Measurements from ENCODE around the gene LRP1-AS.
A peak's percentile ranks its signal among the peaks of the same experiment; 100 is the strongest.

Gene LRP1-AS

GRCh38 chr12:57148469-57149244, 1.2 kb upstream of the LRP1-AS start:
- H2AK5ac ChIP-seq (ENCODE audit: low read depth, low read length) = no peak overlapping the region
- no peak overlapping the region for H3K23ac ChIP-seq (ENCODE audit: low read depth, low read length, poor library complexity)
- H3K36me3 ChIP-seq (replicated peaks in 1 of 2; ENCODE audit: control insufficient read depth in 2 of 2, insufficient read depth in 2 of 2, low read length in 2 of 2) = peaks cover 33 to 96% of the 10 kb centered on the region in 2 donors
- no peak overlapping the region for H4K91ac ChIP-seq (ENCODE audit: low read depth, low read length, poor library complexity)
- no peak overlapping the region for H2BK120ac ChIP-seq (ENCODE audit: low read depth, low read length)
- no peak overlapping the region for H2BK5ac ChIP-seq (ENCODE audit: low read length)
- H3K4me3 ChIP-seq (ENCODE audit: low read length in 2 of 2) = no peak overlapping the region
- no peaks in the 10 kb centered on the region for H3K79me1 ChIP-seq (ENCODE audit: low read depth, low read length)
- no peak overlapping the region for H3K4ac ChIP-seq (ENCODE audit: low read length)
- no peaks in the 10 kb centered on the region for H3K27me3 ChIP-seq (ENCODE audit: control insufficient read depth in 3 of 3, insufficient read depth in 3 of 3, low read depth in 1 of 3, low read length in 3 of 3)
- no peak overlapping the region for H2BK12ac ChIP-seq (ENCODE audit: low read length)
- H3K27ac ChIP-seq (replicated peaks; ENCODE audit: low read length) = no peak overlapping the region
- no peak overlapping the region for H3K18ac ChIP-seq (ENCODE audit: low read length)
- no peaks in the 10 kb centered on the region for H3K9me3 ChIP-seq (replicated peaks in 1 of 2; ENCODE audit: control insufficient read depth in 2 of 2, insufficient read depth in 1 of 2, low read depth in 1 of 2, low read length in 2 of 2)
- H3K4me2 ChIP-seq (ENCODE audit: insufficient read depth, low read length, poor library complexity, severe bottlenecking) = no peak overlapping the region
- H4K8ac ChIP-seq (ENCODE audit: low read depth, low read length) = no peak overlapping the region
- no peak for DNase-seq (ENCODE audit: low spot score)
- H3K9ac ChIP-seq (ENCODE audit: low read depth, low read length, poor library complexity) = no peak overlapping the region
- no peak overlapping the region for H3K14ac ChIP-seq (ENCODE audit: low read length)
- H2BK15ac ChIP-seq (ENCODE audit: low read length) = no peak overlapping the region
- no peak overlapping the region for H2AFZ ChIP-seq (ENCODE audit: low read length)
- H3K4me1 ChIP-seq (ENCODE audit: control insufficient read depth in 2 of 2, insufficient read depth in 1 of 2, low read depth in 1 of 2, low read length in 2 of 2) = peaks cover 4 to 11% of the 10 kb centered on the region in 2 donors
- WGBS, 2 donors (ENCODE audit: extremely low coverage in 2 of 2, insufficient read length in 2 of 2, insufficient replicate concordance in 1 of 2) = 100% methylated on average over 1 of the region's 4 CpGs; no CpG with 5 or more reads in 1 of the 2 donors

DNA sequence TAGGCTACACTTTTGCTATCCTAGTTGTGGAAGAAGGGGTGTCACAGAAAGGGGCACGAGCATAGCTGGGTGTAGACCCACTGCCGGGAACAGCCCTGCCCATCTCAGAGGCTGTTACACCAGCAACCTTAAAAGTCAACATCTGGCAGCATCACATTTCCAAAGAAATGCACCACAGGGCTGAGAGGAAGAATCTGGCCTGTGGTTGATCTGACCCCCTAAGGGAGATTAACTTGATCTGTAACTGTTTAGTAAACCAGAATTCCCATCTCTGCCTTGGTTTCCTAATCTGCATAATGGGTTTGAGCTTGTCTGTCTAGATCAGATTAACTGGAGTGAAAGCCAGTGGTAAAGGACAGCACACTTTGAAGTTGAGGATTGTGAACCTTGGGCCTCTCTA, 1.3 kb downstream of the LRP1-AS start:
- no peaks in the 10 kb centered on the region for H3K9me3 ChIP-seq (replicated peaks in 1 of 2; ENCODE audit: control insufficient read depth in 2 of 2, insufficient read depth in 1 of 2, low read depth in 1 of 2, low read length in 2 of 2)
- H3K4ac ChIP-seq (ENCODE audit: low read length) = no peak overlapping the region
- H2BK5ac ChIP-seq (ENCODE audit: low read length) = no peak overlapping the region
- no peak overlapping the region for H2BK120ac ChIP-seq (ENCODE audit: low read depth, low read length)
- no peak overlapping the region for H3K4me3 ChIP-seq (ENCODE audit: low read length in 2 of 2)
- no peak overlapping the region for H3K14ac ChIP-seq (ENCODE audit: low read length)
- peaks cover 41 to 98% of the 10 kb centered on the region in 2 donors for H3K36me3 ChIP-seq (replicated peaks in 1 of 2; ENCODE audit: control insufficient read depth in 2 of 2, insufficient read depth in 2 of 2, low read length in 2 of 2)
- no peak overlapping the region for H2BK15ac ChIP-seq (ENCODE audit: low read length)
- no peak overlapping the region for H4K8ac ChIP-seq (ENCODE audit: low read depth, low read length)
- no peak overlapping the region for H2AK5ac ChIP-seq (ENCODE audit: low read depth, low read length)
- H3K4me2 ChIP-seq (ENCODE audit: insufficient read depth, low read length, poor library complexity, severe bottlenecking) = no peak overlapping the region
- peaks cover 3% of the 10 kb centered on the region for H3K79me1 ChIP-seq (ENCODE audit: low read depth, low read length)
- H3K27ac ChIP-seq (replicated peaks; ENCODE audit: low read length) = no peak overlapping the region
- DNase-seq (ENCODE audit: low spot score) = no peak
- peaks cover 4 to 16% of the 10 kb centered on the region in 2 donors for H3K4me1 ChIP-seq (ENCODE audit: control insufficient read depth in 2 of 2, insufficient read depth in 1 of 2, low read depth in 1 of 2, low read length in 2 of 2)
- H4K91ac ChIP-seq (ENCODE audit: low read depth, low read length, poor library complexity) = no peak overlapping the region
- H3K18ac ChIP-seq (ENCODE audit: low read length) = no peak overlapping the region
- H3K23ac ChIP-seq (ENCODE audit: low read depth, low read length, poor library complexity) = peak overlapping the region; percentile 43
- H3K9ac ChIP-seq (ENCODE audit: low read depth, low read length, poor library complexity) = no peak overlapping the region
- no peak overlapping the region for H2AFZ ChIP-seq (ENCODE audit: low read length)
- no CpG with 5 or more reads among the region's 2 CpGs for WGBS, 2 donors (ENCODE audit: extremely low coverage in 2 of 2, insufficient read length in 2 of 2, insufficient replicate concordance in 1 of 2)
- H3K27me3 ChIP-seq (ENCODE audit: control insufficient read depth in 3 of 3, insufficient read depth in 3 of 3, low read depth in 1 of 3, low read length in 3 of 3) = no peaks in the 10 kb centered on the region
- no peak overlapping the region for H2BK12ac ChIP-seq (ENCODE audit: low read length)

DNA sequence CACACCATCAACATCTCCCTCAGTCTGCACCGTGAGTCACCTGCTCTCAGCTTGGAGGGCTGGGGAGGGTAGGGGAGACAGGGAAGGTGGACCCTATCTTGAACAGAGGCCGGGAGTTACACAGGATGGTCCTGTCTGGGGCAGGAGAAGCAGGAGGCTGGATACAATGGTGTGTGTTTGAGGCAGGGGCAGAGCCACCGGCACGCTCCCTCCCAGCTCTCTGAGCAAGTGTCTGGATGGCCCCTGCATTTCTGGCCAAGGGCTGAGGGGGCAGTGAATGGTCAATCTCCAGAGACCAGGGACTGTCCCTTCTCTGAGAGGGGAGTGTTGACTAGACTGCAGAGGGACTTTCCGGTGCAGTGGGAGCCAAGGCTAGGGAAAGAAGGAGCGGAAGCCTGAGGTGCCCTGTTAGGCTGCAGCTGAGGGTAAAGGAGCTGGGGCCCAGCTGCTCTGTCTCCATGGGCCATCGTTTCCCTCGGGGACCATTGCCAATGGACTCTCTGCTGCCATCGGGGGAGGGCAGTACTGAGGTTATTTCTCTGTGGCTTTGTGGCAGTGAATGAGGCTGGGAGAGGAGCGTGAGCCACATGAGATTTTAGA, 1.9 kb downstream of the LRP1-AS start:
- no peak overlapping the region for H3K9ac ChIP-seq (ENCODE audit: low read depth, low read length, poor library complexity)
- H2AK5ac ChIP-seq (ENCODE audit: low read depth, low read length) = no peak overlapping the region
- no peak overlapping the region for H2AFZ ChIP-seq (ENCODE audit: low read length)
- peak overlapping the region; percentile 11 for H3K4ac ChIP-seq (ENCODE audit: low read length)
- peak overlapping the region; percentile 33 for H2BK5ac ChIP-seq (ENCODE audit: low read length)
- H4K91ac ChIP-seq (ENCODE audit: low read depth, low read length, poor library complexity) = no peak overlapping the region
- H3K79me1 ChIP-seq (ENCODE audit: low read depth, low read length) = peaks cover 4% of the 10 kb centered on the region
- peaks cover 43 to 96% of the 10 kb centered on the region in 2 donors for H3K36me3 ChIP-seq (replicated peaks in 1 of 2; ENCODE audit: control insufficient read depth in 2 of 2, insufficient read depth in 2 of 2, low read length in 2 of 2)
- H3K4me2 ChIP-seq (ENCODE audit: insufficient read depth, low read length, poor library complexity, severe bottlenecking) = no peak overlapping the region
- no peak overlapping the region for H2BK15ac ChIP-seq (ENCODE audit: low read length)
- H3K4me3 ChIP-seq (ENCODE audit: low read length in 2 of 2) = no peak overlapping the region
- peaks cover 4 to 16% of the 10 kb centered on the region in 2 donors for H3K4me1 ChIP-seq (ENCODE audit: control insufficient read depth in 2 of 2, insufficient read depth in 1 of 2, low read depth in 1 of 2, low read length in 2 of 2)
- H2BK120ac ChIP-seq (ENCODE audit: low read depth, low read length) = no peak overlapping the region
- no peak overlapping the region for H3K14ac ChIP-seq (ENCODE audit: low read length)
- H3K9me3 ChIP-seq (replicated peaks in 1 of 2; ENCODE audit: control insufficient read depth in 2 of 2, insufficient read depth in 1 of 2, low read depth in 1 of 2, low read length in 2 of 2) = no peaks in the 10 kb centered on the region
- peak overlapping the region; percentile 65 for H3K23ac ChIP-seq (ENCODE audit: low read depth, low read length, poor library complexity)
- DNase-seq (ENCODE audit: low spot score) = no peak
- WGBS, 2 donors (ENCODE audit: extremely low coverage in 2 of 2, insufficient read length in 2 of 2, insufficient replicate concordance in 1 of 2) = no CpG with 5 or more reads among the region's 10 CpGs
- no peak overlapping the region for H4K8ac ChIP-seq (ENCODE audit: low read depth, low read length)
- H3K27me3 ChIP-seq (ENCODE audit: control insufficient read depth in 3 of 3, insufficient read depth in 3 of 3, low read depth in 1 of 3, low read length in 3 of 3) = no peaks in the 10 kb centered on the region
- H2BK12ac ChIP-seq (ENCODE audit: low read length) = no peak overlapping the region
- no peak overlapping the region for H3K18ac ChIP-seq (ENCODE audit: low read length)
- H3K27ac ChIP-seq (replicated peaks; ENCODE audit: low read length) = no peak overlapping the region

- H4K8ac ChIP-seq (ENCODE audit: low read depth, low read length) = no peak overlapping the region
- H3K79me1 ChIP-seq (ENCODE audit: low read depth, low read length) = peaks cover 6% of the 10 kb centered on the region
- peaks cover 4 to 16% of the 10 kb centered on the region in 2 donors for H3K4me1 ChIP-seq (ENCODE audit: control insufficient read depth in 2 of 2, insufficient read depth in 1 of 2, low read depth in 1 of 2, low read length in 2 of 2)
- no peak overlapping the region for H3K27ac ChIP-seq (replicated peaks; ENCODE audit: low read length)
- no peak overlapping the region for H3K9ac ChIP-seq (ENCODE audit: low read depth, low read length, poor library complexity)
- H2BK120ac ChIP-seq (ENCODE audit: low read depth, low read length) = no peak overlapping the region
- DNase-seq (ENCODE audit: low spot score) = no peak
- no CpG with 5 or more reads among the region's 4 CpGs for WGBS, 2 donors (ENCODE audit: extremely low coverage in 2 of 2, insufficient read length in 2 of 2, insufficient replicate concordance in 1 of 2)
- H2AFZ ChIP-seq (ENCODE audit: low read length) = no peak overlapping the region
- no peak overlapping the region for H3K14ac ChIP-seq (ENCODE audit: low read length)
- H2AK5ac ChIP-seq (ENCODE audit: low read depth, low read length) = no peak overlapping the region
- H3K18ac ChIP-seq (ENCODE audit: low read length) = peak overlapping the region; percentile 35
- no peak overlapping the region for H2BK15ac ChIP-seq (ENCODE audit: low read length)
- no peak overlapping the region for H3K23ac ChIP-seq (ENCODE audit: low read depth, low read length, poor library complexity)
- no peaks in the 10 kb centered on the region for H3K27me3 ChIP-seq (ENCODE audit: control insufficient read depth in 3 of 3, insufficient read depth in 3 of 3, low read depth in 1 of 3, low read length in 3 of 3)
- peaks cover 49 to 98% of the 10 kb centered on the region in 2 donors for H3K36me3 ChIP-seq (replicated peaks in 1 of 2; ENCODE audit: control insufficient read depth in 2 of 2, insufficient read depth in 2 of 2, low read length in 2 of 2)
- no peak overlapping the region for H4K91ac ChIP-seq (ENCODE audit: low read depth, low read length, poor library complexity)
- H3K9me3 ChIP-seq (replicated peaks in 1 of 2; ENCODE audit: control insufficient read depth in 2 of 2, insufficient read depth in 1 of 2, low read depth in 1 of 2, low read length in 2 of 2) = no peaks in the 10 kb centered on the region
- H3K4me3 ChIP-seq (ENCODE audit: low read length in 2 of 2) = no peak overlapping the region
- no peak overlapping the region for H3K4ac ChIP-seq (ENCODE audit: low read length)
- H2BK5ac ChIP-seq (ENCODE audit: low read length) = no peak overlapping the region
- H3K4me2 ChIP-seq (ENCODE audit: insufficient read depth, low read length, poor library complexity, severe bottlenecking) = no peak overlapping the region
- H2BK12ac ChIP-seq (ENCODE audit: low read length) = no peak overlapping the region
Observed at GRCh38 chr12:57143454-57143853, 4.0 kb downstream of the LRP1-AS start.

All from neuronal stem cell (in vitro differentiated cells).